ENCODE measurements around the gene PPP1R9A.

Gene PPP1R9A

GRCh38 chr7:94971051-94971867 lies 63.9 kb downstream of the PPP1R9A start:
- no peak overlapping the region for H3K4me3 ChIP-seq (replicated peaks; ENCODE audit: low read depth, low read length)
- no peak for TF ChIP-seq CTCF (IDR thresholded peaks at IDR 0.05; ENCODE audit: low read length, missing control alignments)
- DNase-seq (ENCODE audit: low read depth): no peak

- no peak for DNase-seq (ENCODE audit: low read depth)
- no peak overlapping the region for H3K4me3 ChIP-seq (replicated peaks; ENCODE audit: low read depth, low read length)
- no peak for TF ChIP-seq CTCF (IDR thresholded peaks at IDR 0.05; ENCODE audit: low read length, missing control alignments)
Observed at GRCh38 chr7:94972296-94972695, 64.9 kb downstream of the PPP1R9A start.

GRCh38 chr7:94973844-94974243 lies 66.5 kb downstream of the PPP1R9A start:
- H3K4me3 ChIP-seq (replicated peaks; ENCODE audit: low read depth, low read length): no peak overlapping the region
- TF ChIP-seq CTCF (IDR thresholded peaks at IDR 0.05; ENCODE audit: low read length, missing control alignments): no peak
- no peak for DNase-seq (ENCODE audit: low read depth)

- TF ChIP-seq CTCF (IDR thresholded peaks at IDR 0.05; ENCODE audit: low read length, missing control alignments): no peak
- DNase-seq (ENCODE audit: low read depth): no peak
Observed at GRCh38 chr7:94974423-94974822, 67.0 kb downstream of the PPP1R9A start.

GRCh38 chr7:94975336-94975735 lies 67.9 kb downstream of the PPP1R9A start:
- TF ChIP-seq CTCF (IDR thresholded peaks at IDR 0.05; ENCODE audit: low read length, missing control alignments): no peak

More at GRCh38 chr7:94974423-94974822, 67.0 kb downstream of the PPP1R9A start:
- H3K4me3 ChIP-seq (replicated peaks; ENCODE audit: low read depth, low read length): no peak overlapping the region

GRCh38 chr7:94980418-94981142 lies 73.2 kb downstream of the PPP1R9A start:
- TF ChIP-seq CTCF (IDR thresholded peaks at IDR 0.05; ENCODE audit: low read length, missing control alignments): no peak
- DNase-seq (ENCODE audit: low read depth): peak; percentile 42
- H3K4me3 ChIP-seq (replicated peaks; ENCODE audit: low read depth, low read length): no peak overlapping the region

More at GRCh38 chr7:94975336-94975735, 67.9 kb downstream of the PPP1R9A start:
- H3K4me3 ChIP-seq (replicated peaks; ENCODE audit: low read depth, low read length): no peak overlapping the region
- peak; percentile 25 for DNase-seq (ENCODE audit: low read depth)

Data from fibroblast of pulmonary artery (primary cell).